ENCODE results near the gene YTHDF2. TPM values are rescaled to one million over a fixed set of nuclear protein-coding genes. Genes with fewer than 3 reads are reported as not detected.

The YTHDF2 gene
- total RNA-seq, 4 donors from 2014 or later = 40.3 to 56.9 (median 45.2) TPM

GRCh38 chr1:28755701-28756100 lies 19.0 kb downstream of the YTHDF2 start:
- TF ChIP-seq CTCF (IDR thresholded peaks at IDR 0.05; ENCODE audit: low read depth) = no peak

DNA sequence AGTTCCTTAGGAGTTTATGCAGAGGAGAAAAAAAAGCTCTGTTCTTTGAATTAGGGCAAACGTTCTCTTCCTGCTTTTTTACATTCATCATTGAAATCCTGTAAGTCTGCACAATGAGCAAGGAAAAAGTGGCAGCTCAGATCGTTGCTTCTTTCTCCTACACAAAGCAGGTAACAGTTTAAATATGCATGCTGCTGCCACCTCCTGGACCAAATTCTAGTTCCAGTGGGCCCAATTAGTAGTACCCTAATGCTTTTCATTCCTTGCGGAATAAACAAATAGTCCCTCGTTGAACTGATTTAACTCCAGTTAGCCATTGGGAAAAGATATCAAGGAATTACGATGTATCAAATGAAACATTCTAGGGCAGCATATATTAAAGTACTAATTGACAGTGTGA lies 20.1 kb downstream of the YTHDF2 start:
- no peak for TF ChIP-seq CTCF (IDR thresholded peaks at IDR 0.05; ENCODE audit: low read depth)

DNA sequence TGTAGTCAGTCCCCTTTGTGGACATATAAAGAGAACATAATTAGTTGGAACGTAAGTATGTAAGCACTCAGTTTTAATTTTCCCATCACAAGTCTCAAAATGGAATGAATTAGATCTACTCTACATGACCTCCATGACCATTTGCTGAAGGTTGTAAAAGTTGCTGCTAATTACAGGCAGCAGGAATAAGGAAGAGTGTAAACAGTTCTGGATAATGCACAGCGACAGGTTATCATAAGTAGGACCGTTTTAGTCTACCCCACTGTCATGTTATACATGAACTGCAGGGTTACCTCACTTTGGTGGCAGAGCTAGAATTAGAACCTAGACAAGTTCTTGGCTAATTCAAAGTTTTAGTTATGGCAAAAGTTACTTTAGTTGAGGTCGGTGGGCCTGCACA lies 21.7 kb downstream of the YTHDF2 start:
- no peak for TF ChIP-seq CTCF (IDR thresholded peaks at IDR 0.05; ENCODE audit: low read depth)

- no peak for TF ChIP-seq CTCF (IDR thresholded peaks at IDR 0.05; ENCODE audit: low read depth)
Measured at GRCh38 chr1:28759257-28759656, 22.5 kb downstream of the YTHDF2 start.

DNA sequence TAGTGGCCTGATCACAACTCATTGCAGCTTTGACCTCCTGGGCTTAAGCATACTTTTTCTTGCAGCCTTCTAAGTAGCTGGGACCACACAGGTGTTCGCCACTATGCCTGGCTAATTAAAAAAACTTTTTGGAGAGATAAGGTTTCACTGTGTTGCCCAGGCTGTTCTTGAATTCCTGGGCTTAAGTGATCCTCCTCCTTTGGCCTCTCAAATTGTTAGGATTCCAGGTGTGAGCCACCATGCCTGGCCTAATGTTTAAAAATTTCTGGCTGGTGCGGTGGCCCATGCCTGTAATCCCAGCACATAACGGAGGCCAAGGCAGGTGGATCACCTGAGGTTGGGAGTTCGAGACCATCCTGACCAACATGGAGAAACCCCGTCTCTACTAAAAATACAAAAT lies 24.4 kb downstream of the YTHDF2 start:
- no peak for TF ChIP-seq CTCF (IDR thresholded peaks at IDR 0.05; ENCODE audit: low read depth)

DNA sequence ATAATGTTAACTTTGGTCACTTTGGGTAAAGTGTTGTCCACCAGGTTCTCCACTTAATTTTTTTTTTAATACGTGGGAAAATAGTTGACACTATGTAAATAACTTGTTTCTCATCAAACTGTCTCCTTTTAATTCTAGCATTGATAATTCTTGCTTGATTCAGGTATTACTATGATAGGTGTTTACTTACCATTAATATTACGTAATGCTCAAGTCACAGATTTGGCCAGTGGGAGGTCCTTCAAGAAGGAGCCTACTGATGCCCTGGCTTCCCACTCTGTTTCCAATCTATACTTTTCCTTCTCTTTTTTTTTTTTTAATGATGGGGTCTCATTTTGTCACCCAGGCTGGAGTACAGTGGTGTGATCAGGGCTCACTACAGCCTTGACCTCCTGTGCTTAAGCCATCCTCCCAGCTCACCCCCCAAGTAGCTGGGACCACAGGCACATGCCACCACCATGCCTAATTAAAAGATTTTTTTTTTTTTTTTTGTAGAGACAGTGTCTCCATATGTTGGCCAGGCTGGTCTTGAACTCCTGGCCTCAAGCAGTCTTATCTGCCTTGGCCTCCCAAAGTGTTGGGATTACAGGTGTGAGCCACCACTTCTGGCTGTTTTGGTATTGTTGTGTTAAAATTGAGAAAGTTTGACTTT lies 29.9 kb downstream of the YTHDF2 start:
- TF ChIP-seq CTCF (IDR thresholded peaks at IDR 0.05; ENCODE audit: low read depth) = no peak

GRCh38 chr1:28770601-28771165 lies 33.9 kb downstream of the YTHDF2 start:
- no peak for TF ChIP-seq CTCF (IDR thresholded peaks at IDR 0.05; ENCODE audit: low read depth)

All from subcutaneous adipose tissue (tissue), 4 donors.